Inflammatory macrophage treated with lipopolysaccharide for 1 hour (primary cell): ENCODE measurements around the gene MEN1.
A peak's percentile ranks its signal among the peaks of the same experiment; 100 is the strongest.
"Not testable (repeated sequence)": the region's sequence is repeated elsewhere in the genome, so short reads cannot be mapped to it uniquely, and the experiment has no call there.

Source experiments
- DNase-seq, 2 donors: peaks; one replicate each; pipeline ENCODE4 v3.0.0-alpha.2; 2020 to 2022

Gene MEN1

DNA sequence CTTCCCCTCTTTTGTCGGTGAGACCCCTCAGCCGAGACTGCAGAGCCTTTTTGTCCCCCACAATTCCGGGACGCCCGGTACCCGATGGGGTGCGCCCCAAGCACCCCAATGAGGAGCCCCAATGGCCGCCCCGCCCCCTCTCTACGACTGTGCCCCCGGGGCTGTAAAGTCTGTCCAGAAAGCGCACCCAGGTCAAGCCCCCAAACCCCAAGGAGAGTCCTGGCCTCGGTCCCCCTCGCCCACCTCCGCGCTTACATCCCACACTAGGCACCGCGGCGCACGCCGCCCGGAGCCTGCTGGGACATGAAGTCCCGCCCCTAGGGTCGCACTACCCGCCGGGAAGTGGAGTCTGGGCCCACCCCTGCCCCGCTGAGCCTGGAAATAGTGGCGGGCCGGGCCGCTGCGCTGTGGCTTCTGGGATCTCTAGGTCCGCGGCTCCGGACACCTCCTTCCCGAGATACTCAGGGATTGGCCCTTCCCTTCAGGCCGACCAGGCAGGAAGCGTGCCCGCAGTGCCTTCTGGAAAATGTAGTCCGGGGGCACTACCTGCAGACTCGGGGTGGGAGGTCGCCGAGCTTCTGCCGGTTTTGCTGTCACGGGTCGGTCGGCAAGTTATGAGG is at the start of gene MEN1:
Gene MEN1, minus strand, starts transcription at position 281 of the 620 bp plus-strand sequence. CDS start 442 bp downstream, outside the sequence.
- peak; percentile 87 to 89 for DNase-seq

DNA sequence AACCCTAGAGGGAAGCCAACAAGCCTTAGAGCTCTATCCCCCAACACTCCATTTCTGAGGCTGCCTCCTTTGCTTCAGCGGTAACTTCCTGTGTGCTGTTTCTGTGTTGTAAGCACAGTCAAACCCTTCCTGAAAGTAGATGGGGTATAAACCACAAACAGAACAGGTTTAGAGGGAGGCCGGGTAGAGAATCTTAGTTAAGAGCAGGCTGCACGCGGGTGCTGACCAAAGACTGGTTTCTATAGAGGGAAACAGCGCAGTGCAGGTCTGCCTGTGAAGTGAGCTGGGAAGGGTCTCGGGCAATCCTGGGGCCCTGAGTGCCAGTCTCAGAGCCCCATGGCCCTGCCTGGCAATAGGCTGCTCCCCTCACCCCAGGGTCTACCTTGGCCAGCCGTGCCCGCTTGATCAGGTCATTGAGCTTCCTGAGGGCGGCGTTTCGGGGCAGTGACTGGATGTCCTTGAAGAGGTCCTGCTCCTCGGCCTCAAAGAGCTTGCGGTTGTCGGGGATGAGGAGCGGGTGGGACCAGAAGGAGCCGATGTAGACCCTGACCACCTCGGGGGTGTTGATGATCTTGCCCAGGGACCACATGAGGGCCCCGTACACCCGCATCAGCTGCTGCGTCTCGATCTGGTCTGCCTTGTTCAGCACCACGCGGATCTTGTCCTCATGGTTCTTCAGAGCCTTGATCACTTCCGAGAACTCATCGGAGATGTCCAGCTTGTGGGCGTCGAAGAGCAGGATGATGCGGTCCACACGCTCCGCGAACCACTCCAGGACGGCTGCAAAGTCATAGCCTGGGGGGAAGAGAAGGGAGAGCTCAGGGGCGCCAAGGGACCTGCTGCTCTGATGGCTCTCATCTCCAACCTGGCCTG is 49.4 kb upstream of the MEN1 start:
- DNase-seq, result no peak

DNA sequence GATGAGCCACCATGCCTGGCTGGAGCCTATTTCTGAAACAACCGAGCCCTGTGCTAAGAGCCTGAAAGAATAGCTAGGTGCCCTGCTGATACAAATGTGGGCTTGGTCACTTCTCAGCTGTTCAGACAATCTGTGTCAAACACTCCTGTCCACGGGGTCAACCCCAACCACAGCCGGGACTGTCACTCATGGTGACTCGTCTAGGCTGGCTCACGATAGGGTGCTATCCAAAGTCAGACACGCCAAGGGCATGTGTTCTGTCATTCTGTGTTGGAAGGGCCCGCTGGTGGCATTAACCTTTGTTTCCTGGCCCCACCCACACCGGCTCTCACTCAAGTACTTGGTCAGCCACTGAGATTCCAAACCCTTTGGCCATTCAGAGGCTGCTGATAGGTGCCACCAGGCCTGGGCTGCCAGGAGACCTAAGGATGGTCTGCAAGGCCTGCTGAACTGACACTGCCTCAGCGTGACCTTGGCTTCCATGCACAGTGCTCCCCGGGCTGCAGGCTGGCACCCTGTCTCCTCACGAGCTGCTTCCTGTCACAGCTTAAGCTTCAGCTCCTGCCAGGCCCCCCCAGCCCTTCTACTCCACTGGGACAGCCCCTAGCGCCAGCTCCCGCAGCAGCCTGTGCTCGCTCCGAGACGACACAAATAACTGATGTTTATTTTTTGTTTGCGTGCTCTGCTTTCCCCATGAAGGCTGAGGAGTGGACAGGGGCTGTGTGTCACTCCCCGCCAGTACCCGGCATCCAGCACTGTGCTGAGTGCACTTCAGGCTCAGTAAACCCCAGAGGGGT is 48.3 kb upstream of the MEN1 start:
- DNase-seq, result peak in 1 of 2 donors; percentile 64

DNA sequence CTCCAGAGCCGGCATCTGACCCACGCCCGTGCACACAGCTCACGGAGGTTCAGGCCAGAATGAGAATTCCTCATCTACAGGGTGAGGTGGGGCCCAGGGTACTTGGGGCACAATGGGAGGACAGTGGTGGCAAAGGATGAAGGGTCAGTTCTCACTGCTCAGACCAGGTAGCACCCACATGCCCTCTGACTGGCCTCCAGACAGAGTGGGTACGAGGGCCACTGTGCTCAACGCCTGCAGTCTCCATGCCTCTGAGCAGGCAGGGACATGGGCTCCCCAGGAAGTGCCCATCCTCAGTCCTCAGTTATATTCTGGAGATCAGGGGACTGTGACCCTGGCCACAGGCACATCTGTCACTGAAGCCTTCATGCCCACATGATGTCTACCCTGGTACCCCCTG is 47.1 kb upstream of the MEN1 start:
- DNase-seq, result no peak

DNA sequence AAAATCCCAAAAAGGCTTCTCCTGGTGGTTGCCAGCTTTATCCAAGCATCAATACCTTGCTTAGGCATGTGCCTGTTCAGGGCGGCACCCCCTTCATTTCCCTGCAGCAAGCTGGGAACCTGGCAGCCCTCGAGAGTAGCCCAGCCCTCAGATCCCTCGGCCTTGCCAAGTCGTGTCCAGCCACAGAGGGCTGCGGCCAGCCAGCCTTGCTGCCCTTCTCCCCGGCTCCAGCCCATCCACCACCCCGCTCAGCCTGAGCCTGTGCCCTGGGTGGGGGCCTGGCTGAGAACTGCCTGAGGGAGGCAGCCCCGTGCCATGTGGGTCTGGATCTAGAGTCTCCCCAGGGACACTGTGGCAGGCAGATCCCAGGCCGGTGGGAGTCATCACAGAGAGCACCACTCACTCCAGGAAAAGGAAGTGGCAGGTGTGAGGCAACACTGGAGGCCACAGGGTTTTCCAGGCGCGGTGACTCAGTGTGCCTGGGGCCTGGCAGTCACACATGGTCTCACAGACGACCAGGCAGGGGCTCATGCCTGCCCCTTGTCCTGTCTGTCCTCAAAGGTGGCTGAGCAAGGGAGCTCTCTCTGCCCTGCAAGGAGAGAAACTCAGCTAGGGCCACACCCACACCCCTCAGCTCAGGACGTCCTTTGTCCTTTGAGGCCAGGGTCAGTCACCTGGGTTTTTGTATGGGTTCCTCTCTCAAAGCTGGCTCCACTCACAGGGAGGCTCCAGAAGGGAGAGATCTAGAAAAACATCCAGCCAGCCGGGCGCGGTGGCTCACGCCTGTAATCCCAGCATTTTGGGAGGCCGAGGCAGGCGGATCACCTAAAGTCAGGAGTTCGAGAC is 46.3 kb upstream of the MEN1 start:
- peak; percentile 93 to 98 for DNase-seq

DNA sequence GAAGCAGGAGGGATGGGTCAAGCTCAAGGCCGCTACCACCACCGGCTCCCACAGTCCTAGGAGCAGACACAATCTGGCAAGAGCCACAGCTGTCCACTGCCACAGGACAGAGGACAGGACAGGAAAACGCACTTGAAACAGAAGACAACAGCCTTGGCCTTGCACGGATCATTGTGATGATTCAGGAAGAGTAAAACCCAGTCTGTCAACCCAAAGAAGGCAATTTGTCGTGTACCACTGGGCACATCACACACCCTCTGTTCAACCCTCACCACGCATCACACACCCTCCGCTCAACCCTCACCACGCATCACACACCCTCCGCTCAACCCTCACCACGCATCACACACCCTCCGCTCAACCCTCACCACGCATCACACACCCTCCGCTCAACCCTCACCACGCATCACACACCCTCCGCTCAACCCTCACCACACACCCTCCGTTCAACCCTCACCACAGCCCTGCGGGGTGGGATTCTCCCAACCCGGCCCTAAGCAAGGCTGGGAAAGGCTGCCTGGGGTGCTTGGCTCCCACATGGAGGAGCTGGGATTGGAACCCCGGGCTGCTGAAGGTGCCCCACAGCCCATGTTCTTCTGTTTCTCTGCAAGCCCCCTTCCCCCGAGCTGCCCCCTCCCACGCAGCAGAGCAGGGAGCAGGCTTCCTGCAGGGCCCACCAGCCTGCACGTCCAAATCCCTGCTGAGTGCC is 45.4 kb upstream of the MEN1 start:
- no peak for DNase-seq

DNA sequence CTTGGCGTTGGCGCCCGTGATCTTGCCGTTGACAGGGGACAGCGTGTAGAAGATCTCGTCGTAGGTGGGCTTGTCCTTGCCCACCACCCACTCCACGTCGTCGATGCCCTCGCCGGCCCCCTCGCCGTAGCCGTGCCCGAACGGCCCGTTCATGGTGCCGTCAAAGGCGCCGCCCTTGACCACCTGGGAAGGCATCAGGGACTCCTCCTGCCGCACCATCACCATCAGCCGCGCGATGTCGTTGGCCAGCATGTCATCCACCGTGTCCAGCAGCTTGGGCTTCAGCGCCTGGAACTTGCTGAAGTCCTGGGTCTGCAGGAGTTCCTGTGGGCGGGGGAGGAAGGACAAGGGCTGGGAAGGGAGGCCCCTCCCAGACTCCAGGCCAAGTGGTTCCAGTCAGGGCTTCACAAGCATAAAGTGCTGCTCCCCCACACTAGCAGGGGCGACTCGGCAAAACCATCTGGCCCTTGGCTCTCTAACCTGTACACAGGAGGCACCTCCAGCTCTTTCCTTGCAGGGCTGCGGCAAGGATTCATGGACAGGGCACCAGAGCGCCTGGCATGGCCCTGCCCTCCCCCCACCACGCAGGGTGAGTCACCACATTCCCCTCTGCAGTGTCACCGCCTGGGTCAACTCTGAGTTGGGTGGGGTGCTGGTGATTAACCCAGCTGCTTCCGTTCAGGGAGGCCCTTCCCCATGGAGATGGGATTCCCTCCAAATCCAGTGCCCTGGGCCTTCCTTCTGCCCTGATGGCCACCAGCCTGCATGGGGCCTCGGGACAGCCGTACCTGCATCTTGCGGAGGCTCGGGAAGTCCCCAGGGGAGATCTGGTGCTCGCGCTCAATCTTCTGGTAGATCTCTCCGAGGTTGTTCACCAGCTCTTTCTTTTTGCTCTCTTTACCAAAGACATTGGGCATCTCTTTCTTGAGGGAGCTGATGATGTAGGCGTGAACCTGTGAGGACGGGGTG is 44.5 kb upstream of the MEN1 start:
- DNase-seq, result peak; percentile 82 to 85

DNA sequence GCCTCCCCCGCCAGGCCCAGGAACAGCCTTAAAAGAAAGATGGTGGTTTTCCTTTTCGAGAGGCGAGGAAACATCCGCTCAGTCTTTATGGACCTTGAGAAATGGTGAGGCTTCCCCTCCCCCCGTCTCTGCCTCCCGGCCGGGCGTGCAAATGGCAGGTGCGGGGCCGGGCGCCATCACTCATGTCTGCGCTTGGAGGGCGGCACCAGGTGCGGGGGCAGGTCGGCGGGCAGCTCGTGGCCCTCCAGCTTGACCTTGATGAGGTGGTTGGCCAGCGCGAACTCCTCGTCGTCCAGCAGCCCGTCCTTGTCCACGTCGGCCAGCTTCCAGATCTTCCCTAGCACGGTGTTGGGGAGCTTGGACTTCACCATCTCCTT is 43.8 kb upstream of the MEN1 start:
- no peak for DNase-seq

DNA sequence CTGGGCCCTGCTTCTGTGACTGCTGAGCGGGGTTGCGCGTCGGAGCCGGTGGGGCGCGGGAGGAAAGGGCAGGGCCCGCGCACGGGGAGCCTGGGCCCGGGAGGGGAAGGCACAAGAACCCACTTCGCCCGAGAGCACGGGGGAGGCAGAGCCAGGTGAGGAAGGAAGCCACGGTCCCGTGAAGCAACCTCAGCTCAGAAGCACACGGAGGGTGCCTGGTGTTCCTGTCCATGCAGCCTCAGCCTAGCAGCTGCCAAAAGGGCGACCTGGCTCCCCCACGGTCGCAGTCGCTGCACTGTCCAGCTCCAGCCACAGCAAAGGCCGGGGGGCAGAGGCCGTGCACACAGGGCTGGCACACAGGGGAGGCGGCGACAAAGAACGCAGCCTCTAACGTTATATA is 43.4 kb upstream of the MEN1 start:
- no peak for DNase-seq

DNA sequence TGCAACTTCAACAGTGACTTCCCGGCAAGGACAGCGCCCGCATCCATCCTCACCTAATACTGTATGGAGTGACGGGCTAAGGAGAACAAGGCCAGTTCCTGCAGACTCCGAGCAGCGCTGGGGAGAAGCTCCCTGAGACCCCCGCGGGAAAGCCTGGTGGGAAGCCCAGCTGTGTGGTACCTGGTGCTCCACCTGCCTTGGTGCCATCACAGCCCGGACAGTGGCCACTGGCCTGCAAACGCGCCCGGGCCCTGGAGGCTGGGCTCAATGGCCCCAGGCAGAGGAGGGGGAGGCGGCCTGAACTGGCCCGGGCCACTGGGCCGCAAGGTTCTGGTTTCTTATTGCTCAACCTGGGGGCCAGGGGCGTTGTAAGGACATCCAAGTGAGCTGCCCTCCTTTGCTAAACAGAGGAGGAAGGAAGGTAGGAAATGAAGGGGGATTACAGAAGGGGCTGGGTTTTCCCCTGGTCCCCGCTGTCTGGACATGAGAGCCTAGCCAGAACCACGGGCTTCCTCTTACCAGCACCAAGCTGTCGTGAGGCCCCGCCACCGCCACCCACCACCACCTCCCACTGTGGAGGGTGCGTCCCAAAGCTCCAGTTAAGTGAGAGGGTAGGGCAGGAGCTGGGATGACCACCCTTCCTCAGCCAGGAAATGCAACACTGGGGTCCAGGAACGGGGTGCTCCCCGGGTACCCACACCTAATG is 42.6 kb upstream of the MEN1 start:
- DNase-seq, result peak; percentile 77 to 86

DNA sequence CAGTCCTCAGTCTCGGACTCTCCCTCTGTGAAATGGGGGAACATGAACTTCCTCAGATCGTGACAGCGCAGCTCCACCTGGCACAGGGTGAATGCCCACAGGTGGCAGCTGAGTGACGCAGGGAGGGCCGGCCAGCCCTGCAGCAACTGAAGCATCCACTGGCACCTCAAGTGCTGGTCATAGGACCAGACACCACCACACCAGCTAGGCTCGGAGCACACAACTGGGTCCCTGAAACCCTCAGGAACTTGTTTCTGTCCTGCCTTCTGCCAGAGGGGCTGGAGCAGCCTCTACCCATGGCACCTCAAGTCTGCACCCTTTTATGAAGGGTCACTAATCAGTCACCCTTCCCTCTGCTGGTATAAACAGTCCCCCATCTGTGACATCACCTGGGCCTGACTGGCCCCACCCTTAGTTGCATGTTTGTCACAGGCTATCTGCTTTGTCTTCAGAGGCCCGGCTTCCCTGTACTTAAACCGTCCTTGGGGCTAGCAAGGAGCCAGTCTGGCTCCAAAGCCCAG is 41.5 kb upstream of the MEN1 start:
- DNase-seq, result no peak

DNA sequence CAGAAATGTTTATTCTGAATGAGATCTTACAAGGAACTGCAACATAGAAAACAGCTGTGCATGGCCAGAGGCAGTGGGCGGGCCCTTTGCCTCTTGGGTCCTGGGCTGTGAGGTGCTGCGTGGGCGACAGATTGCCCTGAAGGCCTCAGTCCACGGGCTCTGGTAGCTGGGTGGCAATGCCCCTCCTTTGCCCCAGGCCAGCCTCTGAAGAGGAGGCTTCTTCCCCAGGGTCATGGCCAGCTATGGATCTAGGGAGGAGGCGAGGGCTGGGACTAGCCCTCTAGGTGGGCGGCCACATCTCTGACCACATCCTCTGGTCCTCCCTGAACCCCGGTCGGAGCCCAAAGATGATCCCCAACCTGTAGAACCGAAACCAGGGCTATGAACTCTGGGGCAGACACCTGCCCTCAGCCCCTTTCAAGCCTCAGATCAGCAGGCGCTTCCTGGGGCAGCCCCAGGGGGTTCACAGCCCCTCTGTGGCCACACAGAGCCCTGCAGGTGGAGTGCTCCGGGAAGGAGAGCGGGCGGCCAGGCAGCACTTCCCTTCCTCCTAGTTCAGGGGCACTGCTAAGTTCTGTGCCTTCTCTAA is 40.7 kb upstream of the MEN1 start:
- peak; percentile 51 to 73 for DNase-seq

DNA sequence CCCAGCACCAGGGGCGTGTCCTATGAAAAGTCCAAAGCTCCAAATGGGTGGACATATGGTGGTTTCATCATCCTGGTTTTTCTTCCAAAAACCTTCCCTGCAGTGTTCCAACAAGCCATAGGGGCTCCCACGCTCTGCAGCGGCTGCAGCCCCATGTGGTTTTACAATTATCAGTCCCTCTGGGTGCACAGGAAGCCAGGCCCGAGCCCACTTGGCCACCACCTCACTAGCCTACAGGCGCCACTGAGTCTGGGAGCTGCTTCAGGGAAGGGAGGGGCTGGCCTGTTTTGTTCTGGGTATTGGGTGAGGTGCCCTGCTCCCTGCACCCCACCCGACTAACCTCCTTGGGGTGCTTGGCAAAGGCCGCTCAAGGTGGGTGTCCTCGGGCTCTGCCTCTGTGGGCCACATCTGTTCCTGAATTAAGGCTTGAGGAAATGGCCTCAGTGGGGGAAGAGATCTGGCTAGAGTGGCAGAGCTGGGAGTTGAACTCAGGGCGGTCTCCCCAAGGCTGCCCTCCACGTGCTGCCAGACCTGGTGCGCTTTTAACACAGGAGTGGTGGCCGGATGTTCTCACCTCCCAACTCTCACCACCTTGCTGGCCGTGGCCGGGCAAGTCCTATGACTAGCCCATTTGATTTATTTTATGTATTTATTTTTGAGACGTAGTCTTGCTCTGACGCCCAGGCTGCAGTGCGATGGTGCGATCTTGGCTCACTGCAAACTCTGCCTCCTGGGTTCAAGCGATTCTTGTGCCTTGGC is 39.4 kb upstream of the MEN1 start:
- DNase-seq, result peak; percentile 44 to 57

DNA sequence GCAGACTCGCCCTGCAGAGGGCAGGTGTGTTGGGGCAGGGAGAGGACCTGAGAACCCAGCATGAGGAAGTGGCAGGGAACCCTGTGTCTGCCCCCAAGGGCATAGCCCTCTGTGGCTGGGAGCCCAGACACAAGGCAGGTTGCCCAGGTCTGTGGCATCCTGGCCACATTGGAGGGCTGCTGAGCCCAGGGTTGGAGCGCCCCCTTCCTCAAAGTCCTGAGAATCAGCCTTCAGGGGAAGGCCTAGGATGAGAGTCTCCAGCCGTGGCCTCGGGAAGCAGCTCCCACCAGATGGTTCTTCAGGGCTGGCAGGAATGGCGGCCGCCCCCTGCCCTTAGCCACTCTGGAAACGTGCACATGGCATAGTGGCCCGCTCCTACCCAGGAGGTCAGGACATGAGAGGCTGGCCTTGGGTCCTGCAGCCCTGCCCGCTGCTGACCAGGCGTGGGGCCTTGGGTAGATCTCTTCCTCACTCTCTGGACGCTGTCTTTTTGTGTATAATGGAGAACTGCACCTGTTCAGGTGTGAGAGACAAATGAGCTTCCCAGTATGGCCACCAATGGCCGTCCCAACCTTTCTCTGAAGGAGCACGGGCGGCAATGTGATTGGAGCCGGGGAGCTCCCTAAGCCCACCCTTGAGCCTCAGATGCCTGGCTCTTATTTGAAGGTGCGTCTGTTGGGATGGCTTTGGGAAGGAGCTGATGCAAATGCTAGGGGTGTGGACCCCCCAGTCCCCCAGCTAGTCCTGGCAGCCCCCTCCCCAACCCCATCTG is 38.7 kb upstream of the MEN1 start:
- DNase-seq, result no peak

DNA sequence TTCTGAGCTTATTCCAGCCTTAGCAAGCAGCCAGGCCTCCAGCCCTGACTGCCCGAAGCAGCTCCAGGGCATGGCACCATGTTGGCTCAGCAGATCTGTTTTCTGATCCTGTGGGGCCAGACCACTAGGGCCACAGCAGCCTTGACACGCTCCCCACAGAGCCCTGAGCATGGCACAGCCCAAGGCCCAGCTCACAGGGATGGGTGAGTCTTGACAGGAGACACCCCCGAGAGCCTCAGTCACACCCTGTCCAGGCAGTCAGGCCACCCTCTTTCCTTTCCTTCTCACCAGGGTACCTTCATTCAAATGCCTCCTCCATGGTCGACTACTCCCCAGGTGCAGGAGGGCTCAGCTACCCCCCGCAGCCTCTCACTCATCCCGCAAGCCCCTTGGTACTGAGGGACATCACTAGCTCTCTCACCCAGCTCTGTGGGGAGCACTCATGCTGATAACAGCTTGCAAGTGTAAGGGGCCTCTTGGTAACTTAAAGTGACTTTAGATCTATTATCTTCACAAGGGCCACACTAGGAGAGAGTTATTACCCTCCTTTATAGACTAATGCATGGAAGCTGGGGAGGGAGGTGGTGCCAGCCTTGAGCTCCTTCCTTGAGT is 38.0 kb upstream of the MEN1 start:
- DNase-seq, result peak in 1 of 2 donors; percentile 22

DNA sequence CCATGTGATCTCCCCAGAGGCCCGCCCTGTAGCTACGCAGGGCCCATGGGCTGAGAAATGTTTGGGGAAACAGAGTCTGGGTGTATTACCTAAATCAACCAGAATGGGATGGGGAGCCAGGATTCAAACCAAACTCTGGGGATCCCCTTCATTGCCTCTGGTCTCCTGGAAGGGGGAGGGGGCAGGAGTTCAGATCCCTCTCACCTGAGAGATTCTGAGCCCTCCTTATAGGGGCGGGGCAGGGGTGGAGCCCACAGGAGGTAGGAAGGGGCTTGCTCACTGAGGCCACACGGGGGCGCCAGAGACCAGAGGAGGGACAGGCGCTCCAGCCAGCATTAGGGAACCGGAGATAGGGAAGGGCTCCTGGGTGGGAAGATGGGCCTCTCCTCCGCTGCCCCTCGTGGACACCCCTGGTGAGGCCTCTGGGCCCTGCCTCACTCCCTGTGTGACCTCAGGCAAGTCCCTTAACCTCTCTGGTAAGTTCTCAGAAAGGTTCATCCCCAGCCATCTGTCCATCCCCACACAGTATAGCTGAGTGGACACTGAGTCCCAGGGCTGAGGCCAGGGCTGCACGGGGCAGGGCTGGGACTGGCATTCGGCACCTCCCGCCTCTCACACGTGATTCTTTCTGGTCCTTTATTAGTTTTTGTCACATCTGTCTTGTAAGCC is 36.8 kb upstream of the MEN1 start:
- DNase-seq, result peak; percentile 88 to 98

DNA sequence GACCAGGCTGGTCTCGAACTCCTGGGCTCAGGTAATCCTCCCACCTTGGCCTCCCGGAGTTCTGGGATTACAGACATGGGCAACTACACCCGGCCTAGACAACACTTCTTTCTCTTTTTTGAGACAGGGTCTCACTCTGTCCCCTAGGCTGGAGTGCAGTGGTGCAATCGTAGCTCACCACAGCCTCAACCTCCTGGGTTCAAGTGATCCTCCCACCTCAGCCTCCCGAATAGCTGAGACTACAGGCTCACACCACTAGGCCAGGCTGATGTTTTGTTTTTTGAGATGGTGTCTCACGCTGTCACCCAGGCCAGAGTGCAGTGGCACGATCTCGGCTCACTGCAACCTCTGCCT is 35.4 kb upstream of the MEN1 start:
- DNase-seq, result not testable (repeated sequence)
